GM12891 (cell line): Measurements from ENCODE around the gene EDEM1.

ENCODE experiments used
- PAX5 ChIP-seq: IDR thresholded peaks from 2 replicates; pipeline ENCODE4 v1.6.1; 2011; ENCODE audit warnings: low read length, moderate library complexity, mild to moderate bottlenecking; ENCODE audit not compliant: insufficient read depth, severe bottlenecking
- POLR2A ChIP-seq: IDR thresholded peaks from 2 replicates; pipeline ENCODE4 v1.6.1; 2011; ENCODE audit warnings: low read depth, low read length, control low read depth
- POLR2AphosphoS5 ChIP-seq: IDR thresholded peaks from 2 replicates; pipeline ENCODE4 v1.6.1; 2011; ENCODE audit warnings: low read depth, low read length, control low read depth
- SPI1 ChIP-seq: IDR thresholded peaks from 2 replicates; pipeline ENCODE4 v1.6.1; 2011; ENCODE audit warnings: low read depth, low read length, control low read depth
- TAF1 ChIP-seq: IDR thresholded peaks from 2 replicates; pipeline ENCODE4 v1.6.1; 2011; ENCODE audit warnings: low read depth, low read length, control low read depth

DNA sequence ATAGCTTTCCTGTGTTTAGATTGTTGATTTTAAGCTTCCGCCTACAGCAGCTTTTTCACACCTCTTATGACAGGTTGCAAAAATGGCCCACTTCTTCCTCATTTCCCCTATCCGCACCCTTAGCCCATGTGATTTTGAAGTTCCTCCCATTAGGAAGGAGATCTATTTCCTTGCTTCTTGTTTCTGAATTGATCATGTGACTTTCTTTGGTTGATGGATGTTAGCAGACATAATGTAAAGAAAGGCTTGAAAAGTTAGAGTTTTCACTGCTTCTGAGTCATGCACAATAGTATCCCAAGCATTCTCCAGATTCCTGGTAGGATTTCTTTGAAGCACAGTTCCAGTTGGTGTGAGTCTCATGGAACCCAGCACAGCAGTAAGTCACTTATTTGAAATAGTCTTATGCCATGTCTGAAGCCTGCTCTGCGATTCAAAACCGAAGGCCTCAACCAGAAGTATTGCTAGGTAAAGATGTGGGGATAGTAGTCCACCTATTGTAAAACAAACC is 76.6 kb downstream of the EDEM1 start:
- no peak for TF ChIP-seq POLR2A
- TF ChIP-seq TAF1 = no peak
- no peak for TF ChIP-seq PAX5
- no peak for TF ChIP-seq POLR2AphosphoS5
- no peak for TF ChIP-seq SPI1
